NCI-H146 (cell line): ENCODE results near the gene ZRANB1.

ENCODE experiments used
- DNase-seq: peaks from one replicate; lab custom pipeline; 2025; lab: John Stamatoyannopoulos, UW

Gene ZRANB1

GRCh38 chr10:125035588-125036295 is 93.8 kb downstream of the ZRANB1 start:
- no peak for DNase-seq

- no peak for DNase-seq
Measured at GRCh38 chr10:125037145-125037877, 95.4 kb downstream of the ZRANB1 start.
